Measurements from ENCODE around the gene DUSP1. TPM values are rescaled to one million over a fixed set of nuclear protein-coding genes. Genes with fewer than 3 reads are reported as not detected.
A peak's percentile ranks its signal among the peaks of the same experiment; 100 is the strongest.

The DUSP1 gene
- total RNA-seq, 1 donor from 2014 or later, result 382 TPM

DNA sequence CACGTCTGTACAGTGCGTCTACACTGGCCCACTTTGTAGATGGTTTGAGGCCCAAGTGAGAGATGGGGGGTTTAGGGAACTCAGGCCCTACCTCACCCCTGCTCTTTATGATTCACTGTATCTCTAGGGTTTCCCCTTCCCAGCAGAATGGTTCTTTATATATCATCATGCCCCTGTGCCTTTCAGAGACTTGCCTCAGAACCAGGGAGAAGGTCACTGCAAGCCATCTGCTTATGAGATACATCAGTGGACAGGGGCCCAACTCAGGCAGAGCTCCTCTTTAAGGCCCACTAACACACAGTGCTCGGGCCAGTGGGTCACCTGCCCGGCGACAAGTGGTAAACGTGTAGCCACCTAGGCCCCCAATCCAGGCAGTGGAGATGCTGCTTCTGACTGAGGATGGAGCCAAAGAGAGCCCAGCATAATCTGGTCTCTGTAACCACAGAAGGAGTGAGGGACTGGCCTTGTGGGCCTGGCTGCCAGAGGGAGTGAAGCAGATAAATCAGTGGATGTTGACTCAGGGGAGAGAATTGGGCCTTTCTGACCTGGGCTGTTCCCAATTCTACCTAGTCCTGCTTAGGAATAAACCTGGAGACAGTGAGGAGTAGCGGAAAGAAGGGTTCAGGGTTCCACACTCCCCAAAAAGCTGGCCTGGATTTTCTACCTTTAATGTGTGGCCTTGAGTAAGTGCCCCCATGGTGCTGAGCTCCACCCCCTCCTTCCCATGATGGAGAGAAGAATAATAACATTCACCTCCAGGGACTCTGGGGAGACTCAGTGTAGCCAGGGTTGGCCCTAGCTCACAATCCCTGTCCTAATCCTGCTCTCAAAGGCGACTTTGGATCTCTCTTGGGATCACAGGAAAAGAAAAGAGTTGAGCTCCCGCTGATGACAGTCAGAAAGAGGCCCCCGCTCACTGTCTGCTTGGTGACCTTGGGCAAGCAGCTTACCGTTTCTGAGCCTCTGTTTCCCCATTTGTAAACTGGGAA lies 2.8 kb upstream of the DUSP1 start:
- peak overlapping the region; percentile 99 for H3K27ac ChIP-seq
- no peaks in the 10 kb centered on the region for H3K9me3 ChIP-seq
- no peaks in the 10 kb centered on the region for H3K27me3 ChIP-seq
- DNase-seq (peak; percentile 62), ATAC-seq (no peak)
- TF ChIP-seq, protein P1, sequence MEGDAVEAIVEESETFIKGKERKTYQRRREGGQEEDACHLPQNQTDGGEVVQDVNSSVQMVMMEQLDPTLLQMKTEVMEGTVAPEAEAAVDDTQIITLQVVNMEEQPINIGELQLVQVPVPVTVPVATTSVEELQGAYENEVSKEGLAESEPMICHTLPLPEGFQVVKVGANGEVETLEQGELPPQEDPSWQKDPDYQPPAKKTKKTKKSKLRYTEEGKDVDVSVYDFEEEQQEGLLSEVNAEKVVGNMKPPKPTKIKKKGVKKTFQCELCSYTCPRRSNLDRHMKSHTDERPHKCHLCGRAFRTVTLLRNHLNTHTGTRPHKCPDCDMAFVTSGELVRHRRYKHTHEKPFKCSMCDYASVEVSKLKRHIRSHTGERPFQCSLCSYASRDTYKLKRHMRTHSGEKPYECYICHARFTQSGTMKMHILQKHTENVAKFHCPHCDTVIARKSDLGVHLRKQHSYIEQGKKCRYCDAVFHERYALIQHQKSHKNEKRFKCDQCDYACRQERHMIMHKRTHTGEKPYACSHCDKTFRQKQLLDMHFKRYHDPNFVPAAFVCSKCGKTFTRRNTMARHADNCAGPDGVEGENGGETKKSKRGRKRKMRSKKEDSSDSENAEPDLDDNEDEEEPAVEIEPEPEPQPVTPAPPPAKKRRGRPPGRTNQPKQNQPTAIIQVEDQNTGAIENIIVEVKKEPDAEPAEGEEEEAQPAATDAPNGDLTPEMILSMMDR (IDR thresholded peaks at IDR 0.05), result no peak
- intact Hi-C loops (cut with DNase I), result loop anchor here (10.0 kb wide), 2 partner anchors 91 to 131 kb away; no protein-coding TSS in a partner anchor
- peaks cover 67% of the 10 kb centered on the region for H3K4me1 ChIP-seq
- peaks cover 13% of the 10 kb centered on the region for H3K36me3 ChIP-seq
- H3K4me3 ChIP-seq, result no peak overlapping the region

DNA sequence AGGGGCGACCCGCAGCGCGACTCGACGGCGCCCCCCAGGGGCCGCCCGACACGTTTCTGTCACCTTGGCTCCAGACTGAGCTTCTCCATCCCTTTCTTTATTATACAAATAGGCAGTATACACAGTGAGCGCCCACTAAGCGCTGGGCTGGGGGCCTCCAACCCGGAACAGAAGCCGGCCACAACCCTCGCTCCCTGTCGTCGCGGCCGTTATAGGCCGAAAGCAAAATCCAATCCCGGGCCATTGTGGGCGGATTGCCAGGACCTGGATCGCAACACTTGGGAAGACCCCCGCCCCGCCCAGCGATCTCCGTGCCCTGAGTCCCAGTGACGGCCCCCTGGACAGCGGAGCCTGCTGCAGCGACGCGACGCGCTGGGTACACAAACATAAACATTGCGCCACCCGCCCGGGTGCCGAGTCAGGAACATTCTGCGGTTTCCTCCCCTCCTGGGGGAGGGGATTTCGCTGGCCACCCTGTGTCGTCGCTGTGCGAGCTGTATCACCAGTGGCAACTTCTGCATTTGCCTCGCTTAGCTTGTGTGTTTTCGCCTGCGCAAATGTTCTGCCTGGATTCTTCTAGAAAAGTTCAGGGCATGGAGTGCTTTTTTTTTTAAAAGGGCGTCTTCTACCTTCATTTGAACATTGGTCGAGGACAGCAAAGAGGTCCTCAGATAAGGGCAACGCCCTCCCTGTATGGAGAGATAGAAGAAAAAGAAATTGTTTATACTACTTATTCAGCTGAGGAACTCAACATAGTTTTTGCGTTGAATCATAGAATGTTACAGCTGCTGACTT lies 1.3 kb upstream of the DUSP1 start:
- Histone ChIP-seq H3K4me1 (peaks cover 54% of the 10 kb centered on the region), H3K36me3 (peaks cover 28% of the 10 kb centered on the region), H3K27me3 (no peaks in the 10 kb centered on the region), H3K9me3 (no peaks in the 10 kb centered on the region), H3K4me3 (peak overlapping the region; percentile 84), H3K27ac (peak overlapping the region; percentile 99)
- DNase-seq, result peak; percentile 98
- TF ChIP-seq, protein P1 (IDR thresholded peaks at IDR 0.05), result peak; percentile 78
- intact Hi-C loops (cut with DNase I), result loop anchor here (10.0 kb wide), 2 partner anchors 92 to 132 kb away; no protein-coding TSS in a partner anchor
- peak; percentile 65 for ATAC-seq

DNA sequence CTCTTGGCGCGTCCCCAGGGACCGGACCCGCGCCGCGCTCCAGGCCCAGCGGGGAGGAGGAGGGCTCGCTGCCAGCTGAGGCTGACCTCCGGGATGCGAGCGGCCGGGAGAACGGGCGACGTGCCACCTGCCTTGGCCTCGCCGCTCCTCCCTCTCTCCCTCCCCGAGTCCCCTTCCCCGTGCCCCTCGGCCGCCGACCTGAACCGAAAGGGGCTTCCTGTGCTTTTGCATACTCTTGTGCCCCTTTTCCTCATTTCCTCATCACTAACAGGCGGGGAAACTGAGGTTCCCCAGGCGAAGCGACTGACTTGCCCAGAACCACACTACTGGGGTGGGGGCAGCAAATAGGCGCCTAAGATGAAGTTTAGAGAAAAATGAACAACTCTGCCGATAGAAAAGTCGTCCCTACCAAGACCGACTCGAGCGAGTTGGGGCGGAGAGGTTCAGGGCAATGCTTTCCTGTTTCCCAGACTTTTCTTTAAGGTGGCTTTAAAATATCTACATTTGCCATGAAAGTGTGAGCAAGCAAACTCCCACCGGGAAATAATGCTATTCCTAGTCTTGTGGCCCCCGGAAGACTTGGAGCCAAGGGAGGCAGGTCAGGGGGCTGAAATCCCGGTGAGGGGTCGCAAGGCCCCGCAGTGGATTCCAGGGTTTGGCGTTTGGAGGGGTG lies 580 bp upstream of the DUSP1 start:
- Histone ChIP-seq H3K4me3 (peak overlapping the region; percentile 84), H3K27ac (peak overlapping the region; percentile 99), H3K27me3 (no peaks in the 10 kb centered on the region), H3K36me3 (peaks cover 35% of the 10 kb centered on the region), H3K4me1 (peaks cover 47% of the 10 kb centered on the region), H3K9me3 (no peaks in the 10 kb centered on the region)
- DNase-seq, result no peak
- TF ChIP-seq, protein P1 (IDR thresholded peaks at IDR 0.05), result no peak
- intact Hi-C loops (cut with DNase I), result loop anchor here (10.0 kb wide), 2 partner anchors 93 to 133 kb away; no protein-coding TSS in a partner anchor
- no peak for ATAC-seq

DNA sequence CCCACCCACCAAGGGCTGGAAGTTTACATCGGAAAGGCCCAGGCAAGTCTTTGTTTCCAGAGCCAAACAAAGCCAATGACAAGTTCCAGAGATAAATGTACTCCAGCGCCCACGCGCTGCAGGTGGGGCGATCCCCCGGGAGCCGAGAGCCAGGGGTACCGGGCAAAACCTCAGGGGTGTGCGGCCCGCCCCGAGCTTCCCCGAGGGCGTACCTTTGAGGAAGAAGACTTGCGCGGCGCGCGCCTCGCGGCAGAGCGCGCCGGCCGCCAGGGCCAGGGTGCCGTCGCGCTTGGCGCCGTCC lies 671 bp downstream of the DUSP1 start:
- peak overlapping the region; percentile 84 for H3K4me3 ChIP-seq
- peaks cover 35% of the 10 kb centered on the region for H3K36me3 ChIP-seq
- intact Hi-C loops (cut with DNase I), result loop anchor here (10.0 kb wide), 2 partner anchors 94 to 134 kb away; no protein-coding TSS in a partner anchor
- DNase-seq, result no peak
- ATAC-seq, result no peak
- TF ChIP-seq, protein P1 (IDR thresholded peaks at IDR 0.05), result no peak
- peaks cover 42% of the 10 kb centered on the region for H3K4me1 ChIP-seq
- no peaks in the 10 kb centered on the region for H3K9me3 ChIP-seq
- no peaks in the 10 kb centered on the region for H3K27me3 ChIP-seq
- H3K27ac ChIP-seq, result peak overlapping the region; percentile 99
